Esophagus muscularis mucosa (tissue), 4 donors: ENCODE results near the gene HHLA2. TPM values are rescaled to one million over a fixed set of nuclear protein-coding genes. Genes with fewer than 3 reads are reported as not detected.

Source experiments
- DNase-seq: peaks from one replicate; pipeline ENCODE4 v3.0.0-alpha.2; 2017; ENCODE audit errors: extremely low spot score
- H3K27ac ChIP-seq, 4 donors: fragments of 200-600 bp; sonication (generic); replicated peaks in 1 of 4; 1 replicate in 3 of 4; 2 replicates in 1 of 4; pipeline ENCODE4 v1.5.1; 2016 to 2019; ENCODE audit warnings: mild to moderate bottlenecking in 1 of 4
- H3K27me3 ChIP-seq, 4 donors: fragments of 200-600 bp; sonication (generic); one replicate each; pipeline versions ENCODE4 v1.5.1 to v1.6.0; 2016 to 2019
- H3K36me3 ChIP-seq, 4 donors: fragments of 200-600 bp; sonication (generic); one replicate each; pipeline ENCODE4 v1.5.1; 2016 to 2019
- H3K4me1 ChIP-seq, 4 donors: fragments of 200-600 bp; sonication (generic); one replicate each; pipeline ENCODE4 v1.5.1; 2016 to 2019
- H3K4me3 ChIP-seq, 4 donors: fragments of 200-600 bp; sonication (generic); 1 replicate in 2 of 4; 2 replicates in 2 of 4; pipeline ENCODE4 v1.5.1; 2016 to 2019; ENCODE audit warnings: mild to moderate bottlenecking in 4 of 4, moderate library complexity in 1 of 4
- H3K9me3 ChIP-seq, 4 donors: fragments of 200-600 bp; sonication (generic); 1 replicate in 3 of 4; 2 replicates in 1 of 4; pipeline ENCODE4 v1.5.1; 2016 to 2019
- CTCF ChIP-seq, 3 experiments: fragments of 200-600 bp in 2 of 3; fragments of 450-650 bp in 1 of 3; sonication (generic) in 2 of 3; IDR thresholded peaks; one replicate each; pipeline ENCODE4 v1.5.1; 2017 to 2019; ENCODE audit warnings: antibody characterized with exemption in 3 of 3, mild to moderate bottlenecking in 2 of 3, moderate library complexity in 1 of 3
- EP300 ChIP-seq: sonication (generic); formaldehyde crosslinking; IDR thresholded peaks from one replicate; pipeline ENCODE4 v1.6.1; 2017; ENCODE audit warnings: antibody characterized with exemption
- POLR2A ChIP-seq: fragments of 450-650 bp; IDR thresholded peaks from one replicate; pipeline ENCODE4 v1.6.1; 2017; ENCODE audit warnings: antibody characterized with exemption, moderate library complexity, mild to moderate bottlenecking, low read depth
- POLR2AphosphoS5 ChIP-seq, 2 donors: sonication (generic); formaldehyde crosslinking; IDR thresholded peaks; one replicate each; pipeline ENCODE4 v1.6.1; 2017; ENCODE audit warnings: antibody characterized with exemption in 2 of 2
- WGBS: methylation state at CpG from one replicate; pipeline ENCODE4 v1.1.5; 2018; 5-methylcytosine and 5-hydroxymethylcytosine counted together
- intact Hi-C: fragments of 100-400 bp; cut with DNase I; formaldehyde crosslinking; loops from one replicate; pipeline ENCODE4 v1.15.1; 2023
- total RNA-seq, 4 donors: library from RNA; depleted of rRNA; stranded (reverse); fragments of >200 nt; gene quantifications; one replicate each; pipeline versions ENCODE4 v1.1.0 to v1.2.1, GENCODE V29; 2016

The HHLA2 gene
- total RNA-seq, 4 donors from 2014 or later = not detected

- no peaks in the 10 kb centered on the region for H3K27me3 ChIP-seq
- no peak for TF ChIP-seq EP300
- TF ChIP-seq POLR2A = no peak
- TF ChIP-seq POLR2AphosphoS5 (IDR thresholded peaks at IDR 0.05) = no peak
- H3K27ac ChIP-seq = no peak overlapping the region
- H3K4me3 ChIP-seq = no peak overlapping the region
- 85% methylated on average over 11 of the region's 12 CpGs for WGBS
- H3K36me3 ChIP-seq = no peaks in the 10 kb centered on the region
- H3K4me1 ChIP-seq = peaks cover 0 to 7% (median 0%) of the 10 kb centered on the region in 4 donors
- DNase-seq = no peak
- no peaks in the 10 kb centered on the region for H3K9me3 ChIP-seq
- intact Hi-C loops = no loop called here
Measured at GRCh38 chr3:108388136-108389132, 92.1 kb downstream of the HHLA2 start.

- 91% methylated on average over 1 of the region's 1 CpG for WGBS
Measured at GRCh38 chr3:108389372-108389771, 93.0 kb downstream of the HHLA2 start.

GRCh38 chr3:108391917-108392593 is 95.7 kb downstream of the HHLA2 start:
- Histone ChIP-seq H3K27ac (no peak overlapping the region), H3K9me3 (no peaks in the 10 kb centered on the region), H3K4me1 (peaks cover 0 to 7% (median 0%) of the 10 kb centered on the region in 4 donors), H3K4me3 (no peak overlapping the region), H3K27me3 (no peaks in the 10 kb centered on the region), H3K36me3 (no peaks in the 10 kb centered on the region)
- intact Hi-C loops = no loop called here
- DNase-seq = no peak
- TF ChIP-seq POLR2AphosphoS5 (IDR thresholded peaks at IDR 0.05) (no peak), EP300 (no peak), POLR2A (no peak), CTCF (IDR thresholded peaks at IDR 0.05) (no peak)
- 68% methylated on average over 3 of the region's 3 CpGs for WGBS

More at GRCh38 chr3:108389372-108389771, 93.0 kb downstream of the HHLA2 start:
- intact Hi-C loops = no loop called here
- TF ChIP-seq EP300 = no peak
- TF ChIP-seq POLR2A = no peak
- no peak for TF ChIP-seq POLR2AphosphoS5 (IDR thresholded peaks at IDR 0.05)
- no peak for TF ChIP-seq CTCF (IDR thresholded peaks at IDR 0.05)
- Histone ChIP-seq H3K9me3 (no peaks in the 10 kb centered on the region), H3K4me3 (no peak overlapping the region), H3K4me1 (peaks cover 0 to 7% (median 0%) of the 10 kb centered on the region in 4 donors), H3K27me3 (no peaks in the 10 kb centered on the region), H3K27ac (no peak overlapping the region), H3K36me3 (no peaks in the 10 kb centered on the region)
- no peak for DNase-seq

- no peaks in the 10 kb centered on the region for H3K9me3 ChIP-seq
- H3K36me3 ChIP-seq = no peaks in the 10 kb centered on the region
- intact Hi-C loops = no loop called here
- no peak overlapping the region for H3K4me3 ChIP-seq
- no peaks in the 10 kb centered on the region for H3K27me3 ChIP-seq
- DNase-seq = no peak
- H3K27ac ChIP-seq = no peak overlapping the region
- no peak for TF ChIP-seq CTCF (IDR thresholded peaks at IDR 0.05)
- no peak for TF ChIP-seq EP300
- TF ChIP-seq POLR2A = no peak
- TF ChIP-seq POLR2AphosphoS5 (IDR thresholded peaks at IDR 0.05) = no peak
- WGBS = 67% methylated on average over 3 of the region's 3 CpGs
- peaks cover 0 to 7% (median 0%) of the 10 kb centered on the region in 4 donors for H3K4me1 ChIP-seq
Measured at GRCh38 chr3:108393128-108393900, 97.0 kb downstream of the HHLA2 start.
